ENCODE data around the gene WRAP73.

WRAP73 gene

GRCh38 chr1:3671371-3672180 lies 21.7 kb upstream of the WRAP73 start:
- Histone ChIP-seq H3K4me2 (ENCODE audit: low read length) (no peak overlapping the region), H3K27ac (ENCODE audit: low read depth, low read length, poor library complexity, severe bottlenecking) (no peak overlapping the region), H3K4me3 (ENCODE audit: low read depth, low read length, poor library complexity, severe bottlenecking) (no peak overlapping the region), H3K4me1 (ENCODE audit: insufficient read depth, low read length, severe bottlenecking) (peaks cover 26% of the 10 kb centered on the region), H3K36me3 (ENCODE audit: insufficient read depth, low read length) (no peaks in the 10 kb centered on the region), H4K20me1 (ENCODE audit: insufficient read depth, low read length) (no peaks in the 10 kb centered on the region), H3K27me3 (ENCODE audit: insufficient read depth, low read length) (peaks cover 6% of the 10 kb centered on the region), H3K79me2 (ENCODE audit: insufficient read depth, low read length) (no peaks in the 10 kb centered on the region), H3F3A (ENCODE audit: insufficient read depth, low read length) (no peaks in the 10 kb centered on the region), H3K9me2 (ENCODE audit: low read depth, low read length) (no peaks in the 10 kb centered on the region), H3K9ac (ENCODE audit: low read length) (no peak overlapping the region), H2AFZ (ENCODE audit: low read length) (no peak overlapping the region), H3K9me3 (ENCODE audit: low read length) (no peaks in the 10 kb centered on the region)
- TF ChIP-seq CTCF (IDR thresholded peaks at IDR 0.05; ENCODE audit: low read length) (no peak), EZH2 (IDR thresholded peaks at IDR 0.05; ENCODE audit: borderline replicate concordance, low read length) (no peak)

GRCh38 chr1:3670823-3671265 lies 20.9 kb upstream of the WRAP73 start:
- Histone ChIP-seq H4K20me1 (ENCODE audit: insufficient read depth, low read length) (no peaks in the 10 kb centered on the region), H2AFZ (ENCODE audit: low read length) (no peak overlapping the region), H3K4me1 (ENCODE audit: insufficient read depth, low read length, severe bottlenecking) (peaks cover 34% of the 10 kb centered on the region), H3K9me3 (ENCODE audit: low read length) (no peaks in the 10 kb centered on the region), H3K36me3 (ENCODE audit: insufficient read depth, low read length) (no peaks in the 10 kb centered on the region), H3K9ac (ENCODE audit: low read length) (no peak overlapping the region), H3K27ac (ENCODE audit: low read depth, low read length, poor library complexity, severe bottlenecking) (no peak overlapping the region), H3K4me3 (ENCODE audit: low read depth, low read length, poor library complexity, severe bottlenecking) (no peak overlapping the region), H3K27me3 (ENCODE audit: insufficient read depth, low read length) (peaks cover 6% of the 10 kb centered on the region), H3K9me2 (ENCODE audit: low read depth, low read length) (no peaks in the 10 kb centered on the region), H3K79me2 (ENCODE audit: insufficient read depth, low read length) (no peaks in the 10 kb centered on the region), H3F3A (ENCODE audit: insufficient read depth, low read length) (no peaks in the 10 kb centered on the region), H3K4me2 (ENCODE audit: low read length) (no peak overlapping the region)
- no peak for TF ChIP-seq CTCF (IDR thresholded peaks at IDR 0.05; ENCODE audit: low read length)

GRCh38 chr1:3669971-3670431 lies 20.1 kb upstream of the WRAP73 start:
- H3K79me2 ChIP-seq (ENCODE audit: insufficient read depth, low read length), result no peaks in the 10 kb centered on the region
- H3K4me1 ChIP-seq (ENCODE audit: insufficient read depth, low read length, severe bottlenecking), result peaks cover 42% of the 10 kb centered on the region
- no peaks in the 10 kb centered on the region for H3K36me3 ChIP-seq (ENCODE audit: insufficient read depth, low read length)
- no peak overlapping the region for H3K27ac ChIP-seq (ENCODE audit: low read depth, low read length, poor library complexity, severe bottlenecking)
- no peak overlapping the region for H3K4me2 ChIP-seq (ENCODE audit: low read length)
- TF ChIP-seq CTCF (IDR thresholded peaks at IDR 0.05; ENCODE audit: low read length) (no peak), EZH2 (IDR thresholded peaks at IDR 0.05; ENCODE audit: borderline replicate concordance, low read length) (no peak)
- no peak overlapping the region for H3K9ac ChIP-seq (ENCODE audit: low read length)
- no peaks in the 10 kb centered on the region for H4K20me1 ChIP-seq (ENCODE audit: insufficient read depth, low read length)
- no peaks in the 10 kb centered on the region for H3K9me2 ChIP-seq (ENCODE audit: low read depth, low read length)
- no peaks in the 10 kb centered on the region for H3F3A ChIP-seq (ENCODE audit: insufficient read depth, low read length)
- H3K4me3 ChIP-seq (ENCODE audit: low read depth, low read length, poor library complexity, severe bottlenecking), result no peak overlapping the region
- H3K27me3 ChIP-seq (ENCODE audit: insufficient read depth, low read length), result peaks cover 6% of the 10 kb centered on the region
- no peaks in the 10 kb centered on the region for H3K9me3 ChIP-seq (ENCODE audit: low read length)
- no peak overlapping the region for H2AFZ ChIP-seq (ENCODE audit: low read length)

Measured in OCI-LY1 (cell line).